Tibial nerve (tissue), 4 donors: Measurements from ENCODE around the gene WFIKKN2.

Experiments used
- EP300 ChIP-seq, 2 donors: sonication (generic); formaldehyde crosslinking; IDR thresholded peaks; one replicate each; pipeline ENCODE4 v1.6.1; 2017; ENCODE audit warnings: antibody characterized with exemption in 2 of 2, mild to moderate bottlenecking in 1 of 2
- POLR2A ChIP-seq, 2 donors: fragments of 450-650 bp; IDR thresholded peaks; one replicate each; pipeline ENCODE4 v1.6.1; 2017; ENCODE audit warnings: antibody characterized with exemption in 2 of 2, mild to moderate bottlenecking in 2 of 2, moderate library complexity in 2 of 2
- TF ChIP-seq, protein P1 (sequence below), 5 experiments: fragments of 200-600 bp in 3 of 5; fragments of 450-650 bp in 2 of 5; sonication (generic) in 3 of 5; IDR thresholded peaks; one replicate each; pipeline ENCODE4 v1.5.1; 2016 to 2019; ENCODE audit warnings: antibody characterized with exemption in 5 of 5, mild to moderate bottlenecking in 3 of 5, moderate library complexity in 2 of 5

- TF ChIP-seq, protein P1, sequence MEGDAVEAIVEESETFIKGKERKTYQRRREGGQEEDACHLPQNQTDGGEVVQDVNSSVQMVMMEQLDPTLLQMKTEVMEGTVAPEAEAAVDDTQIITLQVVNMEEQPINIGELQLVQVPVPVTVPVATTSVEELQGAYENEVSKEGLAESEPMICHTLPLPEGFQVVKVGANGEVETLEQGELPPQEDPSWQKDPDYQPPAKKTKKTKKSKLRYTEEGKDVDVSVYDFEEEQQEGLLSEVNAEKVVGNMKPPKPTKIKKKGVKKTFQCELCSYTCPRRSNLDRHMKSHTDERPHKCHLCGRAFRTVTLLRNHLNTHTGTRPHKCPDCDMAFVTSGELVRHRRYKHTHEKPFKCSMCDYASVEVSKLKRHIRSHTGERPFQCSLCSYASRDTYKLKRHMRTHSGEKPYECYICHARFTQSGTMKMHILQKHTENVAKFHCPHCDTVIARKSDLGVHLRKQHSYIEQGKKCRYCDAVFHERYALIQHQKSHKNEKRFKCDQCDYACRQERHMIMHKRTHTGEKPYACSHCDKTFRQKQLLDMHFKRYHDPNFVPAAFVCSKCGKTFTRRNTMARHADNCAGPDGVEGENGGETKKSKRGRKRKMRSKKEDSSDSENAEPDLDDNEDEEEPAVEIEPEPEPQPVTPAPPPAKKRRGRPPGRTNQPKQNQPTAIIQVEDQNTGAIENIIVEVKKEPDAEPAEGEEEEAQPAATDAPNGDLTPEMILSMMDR (IDR thresholded peaks at IDR 0.05): no peak
- TF ChIP-seq EP300 (IDR thresholded peaks at IDR 0.05) (no peak), POLR2A (IDR thresholded peaks at IDR 0.05) (no peak)
These were observed 41.0 kb upstream of the WFIKKN2 start for GRCh38 chr17:50794361-50794760.
